Testis (tissue), 3 donors: ENCODE measurements around the gene CFAP77. TPM values are rescaled to one million over a fixed set of nuclear protein-coding genes. Genes with fewer than 3 reads are reported as not detected.

Source experiments
- DNase-seq: peaks from one replicate; pipeline ENCODE4 v3.0.0-alpha.2; 2019
- H3K27ac ChIP-seq, 2 donors: fragments of 200-600 bp; sonication (generic); one replicate each; pipeline ENCODE4 v1.5.1; 2019
- H3K27me3 ChIP-seq: fragments of 200-600 bp; sonication (generic); one replicate; pipeline ENCODE4 v1.5.1; 2019
- H3K36me3 ChIP-seq: fragments of 200-600 bp; sonication (generic); one replicate; pipeline ENCODE4 v1.5.1; 2017; ENCODE audit warnings: low read depth; ENCODE audit errors: missing control alignments
- H3K4me1 ChIP-seq: fragments of 200-600 bp; sonication (generic); one replicate; pipeline ENCODE4 v1.5.1; 2019
- H3K4me3 ChIP-seq, 2 donors: fragments of 200-600 bp; sonication (generic); one replicate each; pipeline ENCODE4 v1.5.1; 2017 to 2019
- H3K9me3 ChIP-seq: fragments of 200-600 bp; sonication (generic); one replicate; pipeline ENCODE4 v1.5.1; 2017
- CTCF ChIP-seq, 3 experiments: fragments of 450-650 bp in 2 of 3; fragments of 200-600 bp in 1 of 3; sonication (generic) in 1 of 3; IDR thresholded peaks; one replicate each; pipeline ENCODE4 v1.5.1; 2016 to 2019; ENCODE audit warnings: antibody characterized with exemption in 3 of 3, mild to moderate bottlenecking in 2 of 3, moderate library complexity in 1 of 3
- POLR2A ChIP-seq: fragments of 450-650 bp; IDR thresholded peaks from one replicate; pipeline ENCODE4 v1.6.1; 2017; ENCODE audit warnings: antibody characterized with exemption, mild to moderate bottlenecking, moderate library complexity
- WGBS, 2 donors: methylation state at CpG; one replicate each; pipeline ENCODE4 v1.1.5; 2018; 5-methylcytosine and 5-hydroxymethylcytosine counted together
- intact Hi-C: fragments of 100-400 bp; cut with DNase I; formaldehyde crosslinking; loops from one replicate; pipeline ENCODE4 v1.15.1; 2023; ENCODE audit warnings: low total_unique reads
- polyA plus RNA-seq: library from polyadenylated mRNA; stranded (reverse); fragments of 350-450 nt; fragmentation: Illumina TruSeq; extraction: RNeasy Lipid Tissue Mini Kit (QIAGEN cat#74804); gene quantifications from one replicate; pipeline ENCODE4 v1.2.3, GENCODE V29; 2014; ENCODE audit warnings: low read depth, low replicate concordance; ENCODE audit not compliant: insufficient read depth
- total RNA-seq, 2 donors: library from RNA; depleted of rRNA; stranded (reverse); fragments of >200 nt; gene quantifications; one replicate each; pipeline ENCODE4 v1.2.3, GENCODE V29; 2016

CFAP77 gene
- total and polyA plus RNA-seq, 3 donors from 2014 or later: 13.6 to 36.2 (median 20.9) TPM

- no peaks in the 10 kb centered on the region for H3K4me1 ChIP-seq
- intact Hi-C loops: no loop called here
- no peak overlapping the region for H3K4me3 ChIP-seq
- DNase-seq: no peak
- H3K9me3 ChIP-seq: no peaks in the 10 kb centered on the region
- H3K36me3 ChIP-seq: no peaks in the 10 kb centered on the region
- H3K27ac ChIP-seq: no peak overlapping the region
- WGBS, 2 donors: 66 to 77% methylated on average over 5 of the region's 5 CpGs
- no peaks in the 10 kb centered on the region for H3K27me3 ChIP-seq
- no peak for TF ChIP-seq CTCF (IDR thresholded peaks at IDR 0.05)
- TF ChIP-seq POLR2A: no peak
Observed at GRCh38 chr9:132520612-132521011, 110.6 kb downstream of the CFAP77 start.

DNA sequence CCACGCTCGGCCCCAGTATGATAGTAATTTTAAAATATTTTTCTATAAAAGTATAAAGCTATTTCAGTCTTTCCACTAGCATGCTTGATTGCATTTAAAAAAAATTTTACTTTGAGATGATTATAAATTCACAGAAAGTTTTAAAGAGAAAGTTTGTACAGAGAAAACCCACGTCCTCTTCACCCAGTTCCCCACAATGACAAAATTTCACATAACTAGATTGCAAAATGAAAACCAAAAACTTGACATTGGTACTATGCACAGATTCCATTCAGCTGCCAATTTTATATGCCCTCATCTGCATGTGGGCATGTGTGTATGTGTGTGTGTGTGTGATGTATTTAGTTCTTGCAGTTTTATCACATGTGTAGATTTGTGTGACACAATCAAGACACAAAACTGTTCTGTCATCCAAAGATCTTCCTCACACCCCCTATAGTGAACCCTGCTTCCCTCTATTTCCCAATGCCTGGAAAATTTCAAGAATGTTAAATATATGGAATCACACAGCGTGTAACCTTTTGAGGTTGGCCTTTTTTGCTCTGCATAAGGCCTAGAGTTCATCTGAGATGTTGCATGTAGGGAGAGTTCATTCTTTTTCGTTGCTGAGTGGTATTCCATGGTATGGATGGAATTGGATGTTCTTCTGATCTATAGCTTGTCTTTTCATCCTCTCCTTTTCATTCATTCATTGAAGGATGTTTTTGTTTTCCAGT is 115.5 kb downstream of the CFAP77 start:
- 87 to 90% methylated on average over 5 of the region's 5 CpGs for WGBS, 2 donors
- no peak for DNase-seq
- no peak for TF ChIP-seq POLR2A
- no peak for TF ChIP-seq CTCF (IDR thresholded peaks at IDR 0.05)
- Histone ChIP-seq H3K36me3 (no peaks in the 10 kb centered on the region), H3K27me3 (no peaks in the 10 kb centered on the region), H3K27ac (no peak overlapping the region), H3K9me3 (no peaks in the 10 kb centered on the region), H3K4me1 (no peaks in the 10 kb centered on the region), H3K4me3 (no peak overlapping the region)
- intact Hi-C loops: no loop called here

GRCh38 chr9:132531195-132531594 is 121.2 kb downstream of the CFAP77 start:
- H3K9me3 ChIP-seq: no peaks in the 10 kb centered on the region
- intact Hi-C loops: no loop called here
- TF ChIP-seq POLR2A (no peak), CTCF (IDR thresholded peaks at IDR 0.05) (no peak)
- no peak for DNase-seq
- no peak overlapping the region for H3K27ac ChIP-seq
- H3K36me3 ChIP-seq: no peaks in the 10 kb centered on the region
- H3K4me1 ChIP-seq: no peaks in the 10 kb centered on the region
- H3K27me3 ChIP-seq: no peaks in the 10 kb centered on the region
- WGBS, 2 donors: 12 to 13% methylated on average over 13 of the region's 13 CpGs
- no peak overlapping the region for H3K4me3 ChIP-seq

GRCh38 chr9:132531710-132532570 is 121.9 kb downstream of the CFAP77 start:
- Histone ChIP-seq H3K27me3 (no peaks in the 10 kb centered on the region), H3K27ac (no peak overlapping the region), H3K4me3 (no peak overlapping the region), H3K9me3 (no peaks in the 10 kb centered on the region), H3K36me3 (no peaks in the 10 kb centered on the region), H3K4me1 (no peaks in the 10 kb centered on the region)
- intact Hi-C loops: no loop called here
- TF ChIP-seq CTCF (IDR thresholded peaks at IDR 0.05): no peak
- no peak for TF ChIP-seq POLR2A
- WGBS, 2 donors: 33 to 44% methylated on average over 23 to 25 of the region's 25 CpGs
- DNase-seq: no peak
